H1 (cell line): ENCODE results near the gene CPA2.

Experiments
- CTCF ChIP-seq, 3 experiments: IDR thresholded peaks; 1 replicate in 2 of 3; 2 replicates in 1 of 3; pipeline versions ENCODE4 v1.5.1 to v1.6.1; 2011; ENCODE audit warnings: low read length in 3 of 3, mild to moderate bottlenecking in 3 of 3, inconsistent platforms in 2 of 3, low read depth in 1 of 3, moderate library complexity in 1 of 3; ENCODE audit not compliant: insufficient read depth in 1 of 3; ENCODE audit errors: control extremely low read depth in 1 of 3
- EP300 ChIP-seq, 2 experiments: IDR thresholded peaks; 1 replicate in 1 of 2; 2 replicates in 1 of 2; pipeline ENCODE4 v1.6.1; 2011 to 2012; ENCODE audit warnings: low read depth in 2 of 2, low read length in 2 of 2, mild to moderate bottlenecking in 2 of 2, borderline replicate concordance in 1 of 2, inconsistent platforms in 1 of 2, moderate library complexity in 1 of 2
- EZH2 ChIP-seq: fragments of 200-600 bp; sonication (generic); IDR thresholded peaks from 2 replicates; pipeline ENCODE4 v1.7.1; 2012; ENCODE audit warnings: low read depth, mild to moderate bottlenecking, moderate library complexity, low read length, inconsistent platforms; ENCODE audit not compliant: severe bottlenecking
- POLR2A ChIP-seq, 2 experiments: IDR thresholded peaks; 1 replicate in 1 of 2; 2 replicates in 1 of 2; pipeline ENCODE4 v1.6.1; 2011; ENCODE audit warnings: low read depth in 2 of 2, low read length in 2 of 2, mild to moderate bottlenecking in 2 of 2; ENCODE audit errors: control extremely low read depth in 1 of 2
- RAD21 ChIP-seq, 2 experiments: IDR thresholded peaks in 1 of 2; conservative IDR thresholded peaks in 1 of 2; 2 replicates each; pipeline ENCODE4 v1.6.1; 2011; ENCODE audit warnings: low read depth in 2 of 2, low read length in 2 of 2, improper control_type of control experiment in 1 of 2, inconsistent platforms in 1 of 2, mild to moderate bottlenecking in 1 of 2, moderate library complexity in 1 of 2
- USF2 ChIP-seq: IDR thresholded peaks from 2 replicates; pipeline ENCODE4 v1.6.1; 2011; ENCODE audit warnings: low read length, improper control_type of control experiment

GRCh38 chr7:130314305-130314704, 47.6 kb downstream of the CPA2 start:
- TF ChIP-seq RAD21 (IDR thresholded peaks at IDR 0.05 in 1 of 2, conservative IDR thresholded peaks at IDR 0.05 in 1 of 2; ENCODE audit: low read depth in 2 of 2, low read length in 2 of 2), result no peak
- no peak for TF ChIP-seq POLR2A (IDR thresholded peaks at IDR 0.05; ENCODE audit: control extremely low read depth in 1 of 2, low read depth in 2 of 2, low read length in 2 of 2)
- TF ChIP-seq EP300 (IDR thresholded peaks at IDR 0.05; ENCODE audit: borderline replicate concordance in 1 of 2, low read depth in 2 of 2, low read length in 2 of 2), result no peak
- no peak for TF ChIP-seq USF2
- TF ChIP-seq EZH2, result no peak
- TF ChIP-seq CTCF (IDR thresholded peaks at IDR 0.05; ENCODE audit: control extremely low read depth in 1 of 3, insufficient read depth in 1 of 3, low read depth in 1 of 3, low read length in 3 of 3), result no peak
